Measurements from ENCODE around the gene MPDZ.

DNA sequence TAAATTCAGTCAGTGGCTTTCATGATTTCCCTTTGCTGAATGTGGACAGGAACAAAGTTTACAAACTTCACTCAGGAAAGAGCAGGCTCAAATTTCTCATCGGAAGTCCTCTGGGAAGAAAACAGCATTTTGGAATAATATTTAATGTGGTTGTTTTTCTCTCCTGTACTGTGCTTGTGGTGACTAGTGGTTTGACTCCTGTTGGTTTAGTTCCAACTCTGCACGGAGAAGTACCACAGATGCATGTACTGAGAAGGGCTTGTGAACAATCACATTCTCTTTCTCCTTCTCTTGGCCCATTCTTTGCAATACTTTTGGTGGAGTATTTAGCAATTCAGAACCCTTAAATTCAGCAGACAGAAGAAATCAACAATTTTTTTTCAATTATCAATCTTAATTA, 13.3 kb downstream of the MPDZ start:
- TF ChIP-seq, protein P1, sequence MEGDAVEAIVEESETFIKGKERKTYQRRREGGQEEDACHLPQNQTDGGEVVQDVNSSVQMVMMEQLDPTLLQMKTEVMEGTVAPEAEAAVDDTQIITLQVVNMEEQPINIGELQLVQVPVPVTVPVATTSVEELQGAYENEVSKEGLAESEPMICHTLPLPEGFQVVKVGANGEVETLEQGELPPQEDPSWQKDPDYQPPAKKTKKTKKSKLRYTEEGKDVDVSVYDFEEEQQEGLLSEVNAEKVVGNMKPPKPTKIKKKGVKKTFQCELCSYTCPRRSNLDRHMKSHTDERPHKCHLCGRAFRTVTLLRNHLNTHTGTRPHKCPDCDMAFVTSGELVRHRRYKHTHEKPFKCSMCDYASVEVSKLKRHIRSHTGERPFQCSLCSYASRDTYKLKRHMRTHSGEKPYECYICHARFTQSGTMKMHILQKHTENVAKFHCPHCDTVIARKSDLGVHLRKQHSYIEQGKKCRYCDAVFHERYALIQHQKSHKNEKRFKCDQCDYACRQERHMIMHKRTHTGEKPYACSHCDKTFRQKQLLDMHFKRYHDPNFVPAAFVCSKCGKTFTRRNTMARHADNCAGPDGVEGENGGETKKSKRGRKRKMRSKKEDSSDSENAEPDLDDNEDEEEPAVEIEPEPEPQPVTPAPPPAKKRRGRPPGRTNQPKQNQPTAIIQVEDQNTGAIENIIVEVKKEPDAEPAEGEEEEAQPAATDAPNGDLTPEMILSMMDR (IDR thresholded peaks at IDR 0.05): no peak
- TF ChIP-seq EP300 (IDR thresholded peaks at IDR 0.05) (no peak), POLR2A (IDR thresholded peaks at IDR 0.05) (no peak)

All from stomach (tissue), 4 donors.